ENCODE data around the gene KIF2C. TPM values are rescaled to one million over a fixed set of nuclear protein-coding genes. Genes with fewer than 3 reads are reported as not detected.

Gene KIF2C
- total and polyA plus RNA-seq, 9 of the 15 experiments (the other 6 are each of a cell fraction or from before 2014, with no cell fraction given), result 84.9 to 226 (median 169) TPM

- intact Hi-C loops (cut with micrococcal nuclease) (no loop called here), in situ Hi-C loops (cut with MboI) (no loop called here)
- peaks cover 8 to 18% of the 10 kb centered on the region in 2 experiments; a peak in 4 of 5 replicates for H3K4me1 ChIP-seq (replicated peaks in 1 of 2; ENCODE audit: control insufficient read depth in 2 of 2, insufficient read depth in 2 of 2, low read length in 2 of 2)
- peak overlapping the region; percentile 78 for H2AFZ ChIP-seq (ENCODE audit: low read depth, low read length)
- no peaks in the 10 kb centered on the region for H3K79me2 ChIP-seq (ENCODE audit: control insufficient read depth, insufficient read depth, low read length)
- H3K9ac ChIP-seq (ENCODE audit: insufficient read depth in 1 of 2, low read depth in 2 of 2, low read length in 2 of 2), result peak overlapping the region in 1 of 2 experiments; percentile 18; a peak in 2 of 4 replicates
- peak; percentile 78 to 84 (median 82) for DNase-seq (ENCODE audit: extremely low read depth in 1 of 4, low spot score in 3 of 4)
- H3K27ac ChIP-seq (ENCODE audit: extremely low read depth, low read depth, low read length), result no peak overlapping the region
- H3K36me3 ChIP-seq (ENCODE audit: control insufficient read depth, insufficient read depth, low read length), result peaks cover 4% of the 10 kb centered on the region; the same call in 2 of the 3 replicates
- H3K9me3 ChIP-seq (replicated peaks; ENCODE audit: control insufficient read depth, insufficient read depth, low read depth, low read length), result no peaks in the 10 kb centered on the region
- WGBS (ENCODE audit: insufficient coverage, low coverage, missing lambda C conversion rate), result 58% methylated on average over 45 of the region's 49 CpGs
- H3K4me3 ChIP-seq, result no peak overlapping the region
- POLR2A ChIA-PET, result interaction anchor here (0.6 to 12.0 kb wide), 6 partner anchors 8 to 226 kb away, joined by 3 to 253 read pairs (median 6); partner anchors contain the start of genes BTBD19 and RPS8
- CTCF ChIA-PET (ENCODE audit: low intra/inter-chr PET ratio), result no interaction called here
- H4K20me1 ChIP-seq (replicated peaks; ENCODE audit: control insufficient read depth, insufficient read depth, low read length), result no peaks in the 10 kb centered on the region
- no peaks in the 10 kb centered on the region for H3K27me3 ChIP-seq (ENCODE audit: control insufficient read depth in 2 of 2, insufficient read depth in 2 of 2, low read length in 2 of 2)
- BruUV-seq (replicated peaks), result no TSS peak
- H3K9me1 ChIP-seq (ENCODE audit: control insufficient read depth, insufficient read depth, low read length), result no peaks in the 10 kb centered on the region
- ATAC-seq, result peak; percentile 84
- peak; percentile 73 for FAIRE-seq
- no peak overlapping the region; the same call in 1 of the 2 replicates for H3K4me2 ChIP-seq (ENCODE audit: insufficient read depth, low read length)
- TF ChIP-seq PHB2 (IDR thresholded peaks at IDR 0.05; ENCODE audit: low read depth), result no peak
- TF ChIP-seq ZNF592 (IDR thresholded peaks at IDR 0.05), result 0 out of 2 replicates have a peak, but pooled peaks have one; percentile 4
- TF ChIP-seq ZBTB7A (IDR thresholded peaks at IDR 0.05; ENCODE audit: borderline replicate concordance, control insufficient read depth, low read depth, low read length), result peak; percentile 23; the same call in 1 of the 2 replicates
- no peak for TF ChIP-seq DPF2 (IDR thresholded peaks at IDR 0.05)
- no peak for TF ChIP-seq ZNF830 (CRISPR knock-in tag; IDR thresholded peaks at IDR 0.05)
- TF ChIP-seq ZNF639 (CRISPR knock-in tag; conservative IDR thresholded peaks at IDR 0.05 in 1 of 2, IDR thresholded peaks at IDR 0.05 in 1 of 2), result no peak
- no peak for TF ChIP-seq JUN (IDR thresholded peaks at IDR 0.05; ENCODE audit: borderline replicate concordance, low read depth, low read length)
- TF ChIP-seq JUN (CRISPR knock-in tag; IDR thresholded peaks at IDR 0.05; ENCODE audit: borderline replicate concordance), result 0 out of 2 replicates have a peak, but pooled peaks have one; percentile 35
- 0 out of 2 replicates have a peak, but pooled peaks have one; percentile 18 for TF ChIP-seq ZBTB2 (IDR thresholded peaks at IDR 0.05)
- no peak for TF ChIP-seq PHF8 (IDR thresholded peaks at IDR 0.05; ENCODE audit: borderline replicate concordance, low read length)
- no peak for TF ChIP-seq DACH1 (IDR thresholded peaks at IDR 0.05; ENCODE audit: partially characterized antibody)
These were observed 46.7 kb downstream of the KIF2C start for GRCh38 chr1:44786138-44786840.

Measured in K562 (cell line).